Right lung (tissue), 5 donors: ENCODE data around the gene LRRC4C. TPM values are rescaled to one million over a fixed set of nuclear protein-coding genes. Genes with fewer than 3 reads are reported as not detected.

Experiments used
- DNase-seq, 2 donors: peaks; one replicate each; pipeline ENCODE4 v3.0.0-alpha.2; 2013
- polyA plus RNA-seq, 5 donors: library from polyadenylated mRNA; unstranded; fragments of 120-200 nt; gene quantifications; one replicate each; pipeline versions ENCODE4 v1.2.1 to v1.2.3, GENCODE V29; 2013; ENCODE audit warnings: inconsistent platforms in 1 of 5, low replicate concordance in 1 of 5; ENCODE audit not compliant: insufficient read length in 5 of 5, insufficient read depth in 1 of 5

LRRC4C gene
- polyA plus RNA-seq, 5 donors, result 3.1 to 5.9 (median 4.8) TPM

- DNase-seq, result no peak
Measured at GRCh38 chr11:40104941-40105550, 1354.4 kb downstream of the LRRC4C start.

- no peak for DNase-seq
Measured at GRCh38 chr11:40100781-40101180, 1358.7 kb downstream of the LRRC4C start.

GRCh38 chr11:40100162-40100553 lies 1359.3 kb downstream of the LRRC4C start:
- no peak for DNase-seq

GRCh38 chr11:40099426-40100161 lies 1359.9 kb downstream of the LRRC4C start:
- no peak for DNase-seq

DNA sequence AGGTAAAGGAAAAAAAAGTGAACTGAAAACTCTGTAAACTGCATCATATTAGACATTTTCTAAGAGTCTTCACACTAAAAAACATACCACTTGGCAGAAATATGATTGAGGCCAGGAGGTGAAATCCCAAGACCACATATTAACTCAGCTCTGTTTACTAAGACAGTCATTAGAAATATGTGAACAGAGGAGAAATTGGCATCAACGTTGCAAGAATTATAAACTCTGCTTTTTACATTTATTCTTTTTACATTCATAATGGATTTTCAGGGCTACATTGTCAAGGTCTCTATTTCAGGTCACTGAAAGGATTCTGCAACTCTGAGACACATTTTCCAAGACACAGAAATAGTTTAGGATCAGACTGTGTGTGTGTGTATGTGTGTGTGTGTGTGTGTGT lies 1364.0 kb downstream of the LRRC4C start:
- no peak for DNase-seq

GRCh38 chr11:40094954-40095353 lies 1364.5 kb downstream of the LRRC4C start:
- DNase-seq, result no peak

DNA sequence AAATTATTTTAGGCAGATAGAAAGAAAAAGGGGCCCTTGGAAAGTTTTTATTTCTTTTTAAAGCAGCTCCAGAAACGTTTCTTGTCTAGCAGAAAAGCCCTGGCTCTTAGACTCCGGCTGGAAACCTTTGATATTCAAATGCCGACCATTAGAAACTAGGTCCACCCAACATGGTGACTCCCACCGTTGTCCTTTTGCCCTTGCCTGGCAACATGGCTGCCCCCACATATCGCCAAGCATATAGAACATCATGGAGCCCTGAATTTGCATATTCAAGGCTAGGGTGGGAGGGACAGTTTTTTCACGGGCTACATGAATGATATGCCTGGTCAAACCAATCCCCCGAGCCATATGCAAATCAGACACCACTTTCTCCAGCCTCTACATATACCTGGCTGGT lies 1379.0 kb downstream of the LRRC4C start:
- no peak for DNase-seq
